GM21367 (cell line): ENCODE results near the gene CAPN9.
"Not testable (repeated sequence)": the region's sequence is repeated elsewhere in the genome, so short reads cannot be mapped to it uniquely, and the experiment has no call there.

ENCODE experiments used
- ATAC-seq: cut with Tn5 transposase; IDR thresholded peaks from one replicate; pipeline ENCODE4 v1.9.1; 2021; ENCODE audit not compliant: unreplicated experiment

Gene CAPN9

GRCh38 chr1:230747890-230748800 lies 957 bp downstream of the CAPN9 start:
- ATAC-seq: no peak

- no peak for ATAC-seq
These were observed 2.0 kb downstream of the CAPN9 start for GRCh38 chr1:230749150-230749549.

- no peak for ATAC-seq
These were observed 2.4 kb downstream of the CAPN9 start for GRCh38 chr1:230749635-230750034.

- no peak for ATAC-seq
These were observed 3.4 kb downstream of the CAPN9 start for GRCh38 chr1:230750576-230750975.

GRCh38 chr1:230750986-230751625 lies 3.9 kb downstream of the CAPN9 start:
- ATAC-seq: no peak

GRCh38 chr1:230752407-230752806 lies 5.2 kb downstream of the CAPN9 start:
- ATAC-seq: no peak

- no peak for ATAC-seq
These were observed 6.0 kb downstream of the CAPN9 start for GRCh38 chr1:230753191-230753585.

GRCh38 chr1:230753586-230754251 lies 6.5 kb downstream of the CAPN9 start:
- no peak for ATAC-seq

- no peak for ATAC-seq
These were observed 7.6 kb downstream of the CAPN9 start for GRCh38 chr1:230754796-230755195.

- ATAC-seq: no peak
These were observed 10.9 kb downstream of the CAPN9 start for GRCh38 chr1:230757856-230758708.

GRCh38 chr1:230758709-230759368 lies 11.7 kb downstream of the CAPN9 start:
- no peak for ATAC-seq

- ATAC-seq: no peak
These were observed 12.3 kb downstream of the CAPN9 start for GRCh38 chr1:230759369-230760065.

- no peak for ATAC-seq
These were observed 13.2 kb downstream of the CAPN9 start for GRCh38 chr1:230760360-230760827.

- ATAC-seq: no peak
These were observed 14.4 kb downstream of the CAPN9 start for GRCh38 chr1:230761443-230762167.

GRCh38 chr1:230763927-230764591 lies 16.9 kb downstream of the CAPN9 start:
- no peak for ATAC-seq

- ATAC-seq: no peak
These were observed 19.1 kb downstream of the CAPN9 start for GRCh38 chr1:230766318-230766717.

GRCh38 chr1:230767859-230768612 lies 20.8 kb downstream of the CAPN9 start:
- not testable (repeated sequence) for ATAC-seq
